ENCODE data around the gene MKNK2. TPM values are rescaled to one million over a fixed set of nuclear protein-coding genes. Genes with fewer than 3 reads are reported as not detected.
"Not testable (repeated sequence)": the region's sequence is repeated elsewhere in the genome, so short reads cannot be mapped to it uniquely, and the experiment has no call there.

Gene MKNK2
- total and polyA plus RNA-seq, 2 of the 13 experiments (the other 11 are each of a cell fraction or from before 2014, with no cell fraction given): 44.9 to 112 TPM

- peak; percentile 85 for TF ChIP-seq ZNF136 (CRISPR knock-in tag; IDR thresholded peaks at IDR 0.05; ENCODE audit: low read depth)
- peak; percentile 43 for TF ChIP-seq ZFP91 (CRISPR knock-in tag; IDR thresholded peaks at IDR 0.05; ENCODE audit: borderline replicate concordance)
- 0 out of 2 replicates have a peak, but pooled peaks have one; percentile 9 for TF ChIP-seq SMC3 (IDR thresholded peaks at IDR 0.05; ENCODE audit: low read length)
- TF ChIP-seq ZNF343 (CRISPR knock-in tag; IDR thresholded peaks at IDR 0.05): peak; percentile 53; the same call in 1 of the 2 replicates
- TF ChIP-seq ZSCAN25 (CRISPR knock-in tag; IDR thresholded peaks at IDR 0.05): peak; percentile 77
- TF ChIP-seq, protein P1, sequence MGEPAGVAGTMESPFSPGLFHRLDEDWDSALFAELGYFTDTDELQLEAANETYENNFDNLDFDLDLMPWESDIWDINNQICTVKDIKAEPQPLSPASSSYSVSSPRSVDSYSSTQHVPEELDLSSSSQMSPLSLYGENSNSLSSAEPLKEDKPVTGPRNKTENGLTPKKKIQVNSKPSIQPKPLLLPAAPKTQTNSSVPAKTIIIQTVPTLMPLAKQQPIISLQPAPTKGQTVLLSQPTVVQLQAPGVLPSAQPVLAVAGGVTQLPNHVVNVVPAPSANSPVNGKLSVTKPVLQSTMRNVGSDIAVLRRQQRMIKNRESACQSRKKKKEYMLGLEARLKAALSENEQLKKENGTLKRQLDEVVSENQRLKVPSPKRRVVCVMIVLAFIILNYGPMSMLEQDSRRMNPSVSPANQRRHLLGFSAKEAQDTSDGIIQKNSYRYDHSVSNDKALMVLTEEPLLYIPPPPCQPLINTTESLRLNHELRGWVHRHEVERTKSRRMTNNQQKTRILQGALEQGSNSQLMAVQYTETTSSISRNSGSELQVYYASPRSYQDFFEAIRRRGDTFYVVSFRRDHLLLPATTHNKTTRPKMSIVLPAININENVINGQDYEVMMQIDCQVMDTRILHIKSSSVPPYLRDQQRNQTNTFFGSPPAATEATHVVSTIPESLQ (CRISPR knock-in tag; conservative IDR thresholded peaks at IDR 0.05): 0 out of 2 replicates have a peak, but pooled peaks have one; percentile 51
- peak; percentile 78 for TF ChIP-seq MTA1 (CRISPR knock-in tag; IDR thresholded peaks at IDR 0.05; ENCODE audit: borderline replicate concordance)
- peak; percentile 64; the same call in 1 of the 2 replicates for TF ChIP-seq MNT (IDR thresholded peaks at IDR 0.05)
- TF ChIP-seq ZSCAN12 (CRISPR knock-in tag; IDR thresholded peaks at IDR 0.05): 0 out of 2 replicates have a peak, but pooled peaks have one; percentile 66
- peak; percentile 22; the same call in 1 of the 2 replicates for TF ChIP-seq HNF4G (IDR thresholded peaks at IDR 0.05; ENCODE audit: borderline replicate concordance, low read depth, low read length)
- not testable (repeated sequence) for TF ChIP-seq HNF4G (CRISPR knock-in tag; IDR thresholded peaks at IDR 0.05; ENCODE audit: borderline replicate concordance, low read depth); ZHX2 (CRISPR knock-in tag; IDR thresholded peaks at IDR 0.05; ENCODE audit: borderline replicate concordance)
- TF ChIP-seq ZHX2 (IDR thresholded peaks at IDR 0.05; ENCODE audit: low read depth): peak; percentile 47; the same call in 1 of the 2 replicates
- peak; percentile 92 for TF ChIP-seq PPARG (CRISPR knock-in tag; conservative IDR thresholded peaks at IDR 0.05)
- TF ChIP-seq HDAC2 (CRISPR knock-in tag; IDR thresholded peaks at IDR 0.05): peak; percentile 89
Measured at GRCh38 chr19:2086695-2087620, 35.9 kb upstream of the MKNK2 start (continued).

All from HepG2 (cell line).